Colonic mucosa (tissue), 4 donors: Measurements from ENCODE around the gene MAP2K5. TPM values are rescaled to one million over a fixed set of nuclear protein-coding genes. Genes with fewer than 3 reads are reported as not detected.

Experiments used
- DNase-seq: peaks from one replicate; pipeline ENCODE4 v3.0.0-alpha.2; 2020
- H3K27ac ChIP-seq: fragments of 200-600 bp; one replicate; pipeline ENCODE4 v1.8.0; 2021
- H3K27me3 ChIP-seq: fragments of 200-600 bp; one replicate; pipeline ENCODE4 v1.8.0; 2021
- H3K36me3 ChIP-seq: fragments of 200-600 bp; one replicate; pipeline ENCODE4 v1.8.0; 2021
- H3K4me1 ChIP-seq: fragments of 200-600 bp; one replicate; pipeline ENCODE4 v1.8.0; 2021; ENCODE audit warnings: mild to moderate bottlenecking
- H3K4me3 ChIP-seq: fragments of 200-600 bp; one replicate; pipeline ENCODE4 v1.8.0; 2021
- H3K9ac ChIP-seq, 2 donors: one replicate each; pipeline ENCODE4 v1.7.0; 2013; ENCODE audit warnings: control low read depth in 2 of 2, low read depth in 2 of 2, low read length in 2 of 2
- H3K9me3 ChIP-seq: fragments of 200-600 bp; one replicate; pipeline ENCODE4 v1.8.0; 2021
- CTCF ChIP-seq: fragments of 200-600 bp; IDR thresholded peaks from one replicate; pipeline ENCODE4 v1.8.0; 2022; ENCODE audit warnings: antibody characterized with exemption, mild to moderate bottlenecking
- intact Hi-C: fragments of 100-400 bp; cut with DNase I; formaldehyde crosslinking; loops from one replicate; pipeline ENCODE4 v1.14.1; 2022
- total RNA-seq, 2 donors: library from RNA; stranded (reverse); fragmentation: NEBNext Ultra II Directional in 1 of 2; extraction: Animal tissue kit (Norgen Biotek cat#: 25700) in 1 of 2; gene quantifications; one replicate each; pipeline ENCODE4 v1.2.1, GENCODE V29; 2021
- donor health status: healthy.
- donor health status: DM: no; HTN: no; CAD: no.
- donor health status: DM: no; HTN: no; CAD: no.

Gene MAP2K5
- total RNA-seq, 2 donors from 2014 or later: 19.1 to 20.2 TPM

GRCh38 chr15:67504796-67505195 is 37.7 kb upstream of the MAP2K5 start:
- H3K27me3 ChIP-seq: no peaks in the 10 kb centered on the region
- H3K4me3 ChIP-seq: no peak overlapping the region
- no peaks in the 10 kb centered on the region for H3K9me3 ChIP-seq
- TF ChIP-seq CTCF: no peak
- no peaks in the 10 kb centered on the region for H3K36me3 ChIP-seq
- intact Hi-C loops: no loop called here
- DNase-seq: no peak
- no peak overlapping the region for H3K9ac ChIP-seq
- no peaks in the 10 kb centered on the region for H3K4me1 ChIP-seq
- H3K27ac ChIP-seq: no peak overlapping the region

GRCh38 chr15:67505675-67506572 is 36.6 kb upstream of the MAP2K5 start:
- no peak for TF ChIP-seq CTCF
- intact Hi-C loops: no loop called here

GRCh38 chr15:67506775-67507747 is 35.4 kb upstream of the MAP2K5 start:
- Histone ChIP-seq H3K27me3 (no peaks in the 10 kb centered on the region), H3K36me3 (no peaks in the 10 kb centered on the region), H3K9me3 (no peaks in the 10 kb centered on the region), H3K4me3 (no peak overlapping the region), H3K27ac (no peak overlapping the region), H3K9ac (no peak overlapping the region), H3K4me1 (no peaks in the 10 kb centered on the region)
- no peak for DNase-seq
- intact Hi-C loops: no loop called here
- no peak for TF ChIP-seq CTCF

More at GRCh38 chr15:67505675-67506572, 36.6 kb upstream of the MAP2K5 start:
- Histone ChIP-seq H3K27ac (no peak overlapping the region), H3K4me1 (no peaks in the 10 kb centered on the region), H3K9ac (no peak overlapping the region), H3K9me3 (no peaks in the 10 kb centered on the region), H3K27me3 (no peaks in the 10 kb centered on the region), H3K36me3 (no peaks in the 10 kb centered on the region), H3K4me3 (no peak overlapping the region)
- no peak for DNase-seq

- no peak for TF ChIP-seq CTCF
- no peak for DNase-seq
- Histone ChIP-seq H3K36me3 (no peaks in the 10 kb centered on the region), H3K9me3 (no peaks in the 10 kb centered on the region), H3K4me1 (no peaks in the 10 kb centered on the region), H3K27ac (no peak overlapping the region), H3K27me3 (no peaks in the 10 kb centered on the region), H3K4me3 (no peak overlapping the region), H3K9ac (no peak overlapping the region)
- intact Hi-C loops: no loop called here
These were observed 34.1 kb upstream of the MAP2K5 start for GRCh38 chr15:67508407-67508806.

DNA sequence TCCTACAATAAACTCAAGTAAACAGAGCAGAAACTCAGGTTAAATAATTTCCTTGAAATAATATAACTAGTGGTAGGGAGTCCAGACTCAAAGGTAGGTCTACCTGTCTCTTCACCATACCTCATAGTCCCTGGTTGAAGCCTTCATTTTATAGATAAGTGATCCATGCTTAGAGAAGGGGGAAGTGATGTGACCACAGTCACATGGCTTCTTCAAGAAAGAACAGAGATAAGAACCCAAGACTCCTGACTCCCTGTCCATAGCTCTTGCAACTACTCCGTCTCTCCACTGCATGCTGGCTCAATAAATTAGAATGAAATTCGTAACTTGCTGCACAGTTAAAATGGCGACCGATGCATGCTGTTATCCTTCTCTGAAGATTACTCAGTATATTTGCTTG is 32.6 kb upstream of the MAP2K5 start:
- Histone ChIP-seq H3K9ac (no peak overlapping the region), H3K4me3 (no peak overlapping the region), H3K27me3 (no peaks in the 10 kb centered on the region), H3K4me1 (no peaks in the 10 kb centered on the region), H3K27ac (no peak overlapping the region), H3K36me3 (no peaks in the 10 kb centered on the region), H3K9me3 (no peaks in the 10 kb centered on the region)
- TF ChIP-seq CTCF: no peak
- DNase-seq: no peak
- intact Hi-C loops: no loop called here
